KBM-7 (cell line): ENCODE measurements around the gene AMBP.

Source experiments
- DNase-seq: peaks from one replicate; pipeline ENCODE4 v3.0.0-alpha.2; 2015
- in situ Hi-C: fragments of 300-500 bp; cut with MboI; formaldehyde crosslinking; loops from 2 replicates; pipeline ENCODE4 v1.14.3; 2020; ENCODE audit warnings: low sequenced_read_pairs, low pct_unique_long_range_greater_than_20kb, mixed read lengths

The AMBP gene

GRCh38 chr9:114078021-114078780 is at the start of gene AMBP:
AMBP (minus strand) TSS chr9:114078300; CDS start chr9:114078209, 91 bp downstream.
- in situ Hi-C loops, result no loop called here
- DNase-seq, result no peak

- in situ Hi-C loops, result no loop called here
- DNase-seq, result no peak
Observed at GRCh38 chr9:114126247-114127060, 48.4 kb upstream of the AMBP start.

- in situ Hi-C loops, result no loop called here
- no peak for DNase-seq
Observed at GRCh38 chr9:114125476-114126013, 47.4 kb upstream of the AMBP start.

- in situ Hi-C loops, result no loop called here
- DNase-seq, result no peak
Observed at GRCh38 chr9:114124666-114125475, 46.8 kb upstream of the AMBP start.

GRCh38 chr9:114124138-114124537 is 46.0 kb upstream of the AMBP start:
- in situ Hi-C loops, result no loop called here
- DNase-seq, result no peak

- DNase-seq, result no peak
- in situ Hi-C loops, result no loop called here
Observed at GRCh38 chr9:114123031-114123977, 45.2 kb upstream of the AMBP start.

GRCh38 chr9:114122136-114123027 is 44.3 kb upstream of the AMBP start:
- in situ Hi-C loops, result no loop called here
- no peak for DNase-seq

GRCh38 chr9:114121227-114122135 is 43.4 kb upstream of the AMBP start:
- in situ Hi-C loops, result no loop called here
- DNase-seq, result no peak

GRCh38 chr9:114120192-114121014 is 42.3 kb upstream of the AMBP start:
- no peak for DNase-seq
- in situ Hi-C loops, result no loop called here

- in situ Hi-C loops, result no loop called here
- DNase-seq, result no peak
Observed at GRCh38 chr9:114119242-114120191, 41.4 kb upstream of the AMBP start.

- in situ Hi-C loops, result no loop called here
- DNase-seq, result no peak
Observed at GRCh38 chr9:114117996-114118830, 40.1 kb upstream of the AMBP start.

GRCh38 chr9:114117614-114117995 is 39.5 kb upstream of the AMBP start:
- DNase-seq, result no peak
- in situ Hi-C loops, result no loop called here

GRCh38 chr9:114116126-114116747 is 38.1 kb upstream of the AMBP start:
- no peak for DNase-seq
- in situ Hi-C loops, result no loop called here
